ENCODE measurements around the gene HIP1R. TPM values are rescaled to one million over a fixed set of nuclear protein-coding genes. Genes with fewer than 3 reads are reported as not detected.

HIP1R gene
- total and polyA plus RNA-seq, 2 of the 4 experiments (the other 2 are of a cell fraction): 13.8 to 18.5 TPM

DNA sequence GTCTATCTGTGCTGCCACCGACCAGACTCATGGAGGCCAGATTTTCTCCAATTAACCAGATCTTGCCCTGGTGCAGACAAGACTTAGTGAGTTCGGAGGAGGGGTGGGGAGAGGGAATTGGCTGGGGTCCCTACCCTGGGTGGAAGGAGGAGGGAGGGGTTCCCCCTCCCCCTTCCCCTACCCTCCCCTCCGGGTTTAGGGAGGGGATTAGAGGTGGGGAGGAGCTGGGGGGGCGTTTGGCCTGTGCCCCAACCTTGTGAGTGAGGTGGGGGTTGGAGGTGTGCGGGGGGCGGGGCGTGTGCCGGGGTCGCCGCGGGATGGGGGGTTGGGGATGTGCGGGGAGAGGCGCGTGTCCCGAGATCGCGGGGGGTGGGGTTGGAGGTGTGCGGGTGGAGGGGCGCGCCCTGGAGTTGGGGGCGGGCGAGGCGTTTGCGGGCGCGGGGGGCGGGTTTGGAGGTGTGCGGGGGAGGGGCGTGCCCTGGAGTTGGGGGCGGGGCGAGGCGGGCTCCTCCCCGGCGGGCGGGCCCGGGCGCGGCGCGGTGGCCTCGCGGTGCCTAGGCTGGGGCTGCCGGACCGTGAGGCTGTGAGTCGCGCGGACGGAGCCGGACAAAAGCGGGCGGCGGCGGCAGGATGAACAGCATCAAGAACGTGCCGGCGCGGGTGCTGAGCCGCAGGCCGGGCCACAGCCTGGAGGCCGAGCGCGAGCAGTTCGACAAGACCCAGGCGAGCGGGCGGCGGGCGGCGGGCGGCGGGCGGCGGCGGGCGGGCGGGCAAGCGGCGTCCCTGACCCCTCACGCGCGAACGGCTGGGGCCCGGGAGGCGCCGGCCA lies at the start of gene HIP1R (continued):
- TF ChIP-seq, protein P1, sequence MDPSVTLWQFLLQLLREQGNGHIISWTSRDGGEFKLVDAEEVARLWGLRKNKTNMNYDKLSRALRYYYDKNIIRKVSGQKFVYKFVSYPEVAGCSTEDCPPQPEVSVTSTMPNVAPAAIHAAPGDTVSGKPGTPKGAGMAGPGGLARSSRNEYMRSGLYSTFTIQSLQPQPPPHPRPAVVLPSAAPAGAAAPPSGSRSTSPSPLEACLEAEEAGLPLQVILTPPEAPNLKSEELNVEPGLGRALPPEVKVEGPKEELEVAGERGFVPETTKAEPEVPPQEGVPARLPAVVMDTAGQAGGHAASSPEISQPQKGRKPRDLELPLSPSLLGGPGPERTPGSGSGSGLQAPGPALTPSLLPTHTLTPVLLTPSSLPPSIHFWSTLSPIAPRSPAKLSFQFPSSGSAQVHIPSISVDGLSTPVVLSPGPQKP (IDR thresholded peaks at IDR 0.05; ENCODE audit: borderline replicate concordance, low read depth, low read length): no peak
- TF ChIP-seq FOS (IDR thresholded peaks at IDR 0.05; ENCODE audit: low read depth, low read length) (no peak), MAFK (IDR thresholded peaks at IDR 0.05; ENCODE audit: low read depth, low read length) (no peak), POLR2A (IDR thresholded peaks at IDR 0.05; ENCODE audit: low read depth, low read length) (no peak)

DNA sequence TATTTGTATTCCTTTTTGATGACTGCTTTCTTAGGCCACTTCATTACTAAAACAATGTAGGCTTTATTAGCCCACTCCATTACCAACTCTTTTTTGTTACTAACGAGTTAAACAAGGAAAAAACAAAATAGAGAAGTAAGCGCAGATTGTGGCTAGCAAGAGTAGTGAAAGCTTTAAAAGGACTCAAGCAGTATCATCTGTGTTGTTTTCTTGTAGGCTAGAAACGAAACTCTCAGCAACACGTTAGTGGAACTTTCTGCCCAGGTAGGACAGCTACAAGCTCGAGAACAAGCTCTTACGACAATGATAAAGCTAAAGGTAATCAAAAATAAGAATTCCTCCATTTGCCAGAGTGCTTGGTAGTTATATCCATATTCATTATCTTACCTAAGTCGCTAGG lies 49.8 kb upstream of the HIP1R start:
- no peaks in the 10 kb centered on the region for H3K9me1 ChIP-seq (ENCODE audit: insufficient read depth, low read length)
- ATAC-seq (ENCODE audit: low read depth): no peak
- H3K4ac ChIP-seq (ENCODE audit: low read depth, low read length): no peak overlapping the region
- H3K18ac ChIP-seq (ENCODE audit: low read depth, low read length): no peak overlapping the region
- H3K4me2 ChIP-seq (ENCODE audit: low read depth, low read length): no peak overlapping the region
- H2BK20ac ChIP-seq (ENCODE audit: low read depth, low read length): no peak overlapping the region
- no peak overlapping the region for H3K4me3 ChIP-seq (ENCODE audit: insufficient read depth, low read depth, low read length)
- in situ Hi-C loops (cut with MboI; ENCODE audit: low sequenced_read_pairs) (no loop called here), intact Hi-C loops (cut with micrococcal nuclease) (no loop called here), dilution Hi-C loops (cut with HindIII; ENCODE audit: low sequenced_read_pairs, unreplicated experiment) (no loop called here)
- H2BK15ac ChIP-seq (ENCODE audit: low read depth, low read length): no peak overlapping the region
- H4K5ac ChIP-seq (ENCODE audit: low read depth, low read length): no peak overlapping the region
- POLR2A ChIA-PET (ENCODE audit: unreplicated experiment): no interaction called here
- H2AK5ac ChIP-seq (ENCODE audit: low read depth, low read length): no peak overlapping the region
- no peak overlapping the region for H4K91ac ChIP-seq (ENCODE audit: insufficient read depth, low read depth, low read length)
- H2AFZ ChIP-seq (replicated peaks; ENCODE audit: low read length, poor library complexity): no peak overlapping the region
- no peak overlapping the region for H3K56ac ChIP-seq (ENCODE audit: extremely low read depth, insufficient read depth, low read length)
- H3K27ac ChIP-seq (ENCODE audit: insufficient read depth, low read length): no peak overlapping the region
- H3K9me3 ChIP-seq (ENCODE audit: control insufficient read depth, insufficient read depth, low read length): no peaks in the 10 kb centered on the region
- H4K8ac ChIP-seq (ENCODE audit: low read depth in 2 of 2, low read length in 2 of 2): no peak overlapping the region
- H2BK120ac ChIP-seq (ENCODE audit: low read depth, low read length): no peak overlapping the region
- WGBS, 2 experiments (ENCODE audit: extremely low coverage in 2 of 2, insufficient read length in 1 of 2): 90% methylated on average over 2 of the region's 7 CpGs; no CpG with 5 or more reads in 1 of the 2 experiments
- DNase-seq: no peak
- H2AK9ac ChIP-seq (replicated peaks; ENCODE audit: low read depth, low read length, poor library complexity): no peak overlapping the region
- CTCF ChIA-PET: interaction anchor here (1.0 kb wide), 1 partner anchor 8 kb away, joined by 4 read pairs; no protein-coding TSS in a partner anchor
- H3K4me1 ChIP-seq (ENCODE audit: control insufficient read depth, insufficient read depth, low read length): 0 out of 2 replicates have a peak, but pooled peaks cover 3% of the 10 kb centered on the region
- no peaks in the 10 kb centered on the region for H3K79me1 ChIP-seq (ENCODE audit: low read depth in 1 of 2, low read length in 2 of 2)
- no peaks in the 10 kb centered on the region for H3K27me3 ChIP-seq (ENCODE audit: control insufficient read depth, insufficient read depth, low read length)
- BruUV-seq (replicated peaks): no TSS peak
- no peaks in the 10 kb centered on the region for H4K20me1 ChIP-seq (ENCODE audit: insufficient read depth, low read length)
- no peak overlapping the region for H2BK5ac ChIP-seq (ENCODE audit: low read depth, low read length, poor library complexity, severe bottlenecking)
- H3K36me3 ChIP-seq (ENCODE audit: control insufficient read depth, insufficient read depth, low read length): no peaks in the 10 kb centered on the region
- no peak overlapping the region for H3K9ac ChIP-seq (ENCODE audit: low read depth, low read length)
- no peak overlapping the region for H3K14ac ChIP-seq (replicated peaks; ENCODE audit: low read depth, low read length)
- H3K23ac ChIP-seq (ENCODE audit: low read depth, low read length): no peak overlapping the region
- TF ChIP-seq BHLHE40 (IDR thresholded peaks at IDR 0.05; ENCODE audit: low read depth, low read length) (no peak), POLR2A (IDR thresholded peaks at IDR 0.05; ENCODE audit: low read depth, low read length) (no peak), FOS (IDR thresholded peaks at IDR 0.05; ENCODE audit: low read depth, low read length) (no peak), RFX5 (IDR thresholded peaks at IDR 0.05; ENCODE audit: low read depth, low read length) (no peak), MAZ (IDR thresholded peaks at IDR 0.05; ENCODE audit: borderline replicate concordance, low read depth, low read length) (no peak), NFE2L2 (IDR thresholded peaks at IDR 0.05; ENCODE audit: low read depth, low read length) (no peak), RAD21 (IDR thresholded peaks at IDR 0.05; ENCODE audit: low read length) (no peak), CEBPB (IDR thresholded peaks at IDR 0.05; ENCODE audit: low read depth, low read length) (no peak), SMC3 (IDR thresholded peaks at IDR 0.05; ENCODE audit: low read depth, low read length) (no peak), MXI1 (IDR thresholded peaks at IDR 0.05; ENCODE audit: borderline replicate concordance, low read depth, low read length) (no peak)
- TF ChIP-seq, protein P2, sequence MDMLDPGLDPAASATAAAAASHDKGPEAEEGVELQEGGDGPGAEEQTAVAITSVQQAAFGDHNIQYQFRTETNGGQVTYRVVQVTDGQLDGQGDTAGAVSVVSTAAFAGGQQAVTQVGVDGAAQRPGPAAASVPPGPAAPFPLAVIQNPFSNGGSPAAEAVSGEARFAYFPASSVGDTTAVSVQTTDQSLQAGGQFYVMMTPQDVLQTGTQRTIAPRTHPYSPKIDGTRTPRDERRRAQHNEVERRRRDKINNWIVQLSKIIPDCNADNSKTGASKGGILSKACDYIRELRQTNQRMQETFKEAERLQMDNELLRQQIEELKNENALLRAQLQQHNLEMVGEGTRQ (IDR thresholded peaks at IDR 0.05; ENCODE audit: low read depth, low read length): no peak
- TF ChIP-seq, protein P1 (IDR thresholded peaks at IDR 0.05; ENCODE audit: borderline replicate concordance, low read depth, low read length): no peak

Data from IMR-90 (cell line).